Epidermal melanocyte (primary cell): Measurements from ENCODE around the gene MFRP.

ENCODE experiments used
- DNase-seq: peaks from one replicate; pipeline ENCODE4 v3.0.0; 2011; ENCODE audit warnings: low spot score; ENCODE audit not compliant: insufficient read length

The MFRP gene

GRCh38 chr11:119338965-119339588 lies 7.4 kb downstream of the MFRP start:
- DNase-seq, result peak; percentile 7

- peak; percentile 90 for DNase-seq
Measured at GRCh38 chr11:119338318-119338890, 8.1 kb downstream of the MFRP start.

GRCh38 chr11:119337581-119338317 lies 8.8 kb downstream of the MFRP start:
- DNase-seq, result peak; percentile 14

- peak; percentile 9 for DNase-seq
Measured at GRCh38 chr11:119336744-119337469, 9.6 kb downstream of the MFRP start.

- DNase-seq, result peak; percentile 7
Measured at GRCh38 chr11:119335655-119336543, 10.6 kb downstream of the MFRP start.

- DNase-seq, result no peak
Measured at GRCh38 chr11:119335091-119335654, 11.3 kb downstream of the MFRP start.

GRCh38 chr11:119334174-119334930 lies 12.2 kb downstream of the MFRP start, which contains the start of gene RNF26:
Gene RNF26, plus strand, starts transcription at chr11:119334527. Its CDS starts 596 bp downstream, at chr11:119335123.
- DNase-seq, result peak; percentile 100

- no peak for DNase-seq
Measured at GRCh38 chr11:119332111-119332765, 14.3 kb downstream of the MFRP start.

GRCh38 chr11:119330237-119330636 lies 16.3 kb downstream of the MFRP start:
- no peak for DNase-seq

- no peak for DNase-seq
Measured at GRCh38 chr11:119329320-119329719, 17.2 kb downstream of the MFRP start.

GRCh38 chr11:119324189-119324588 lies 22.3 kb downstream of the MFRP start:
- no peak for DNase-seq

- DNase-seq, result peak; percentile 81
Measured at GRCh38 chr11:119323532-119324033, 22.9 kb downstream of the MFRP start.

GRCh38 chr11:119322921-119323531 lies 23.5 kb downstream of the MFRP start:
- DNase-seq, result no peak

GRCh38 chr11:119322360-119322739 lies 24.2 kb downstream of the MFRP start:
- DNase-seq, result no peak

- DNase-seq, result peak; percentile 81
Measured at GRCh38 chr11:119320776-119321524, 25.6 kb downstream of the MFRP start.

- DNase-seq, result no peak
Measured at GRCh38 chr11:119320240-119320775, 26.2 kb downstream of the MFRP start.

- no peak for DNase-seq
Measured at GRCh38 chr11:119319700-119320239, 26.7 kb downstream of the MFRP start.
